ENCODE measurements around the gene ICA1. TPM values are rescaled to one million over a fixed set of nuclear protein-coding genes. Genes with fewer than 3 reads are reported as not detected.

The ICA1 gene
- polyA plus RNA-seq, 2 of the 4 experiments (the other 2 are of a cell fraction) = 0.66 to 2.0 TPM

DNA sequence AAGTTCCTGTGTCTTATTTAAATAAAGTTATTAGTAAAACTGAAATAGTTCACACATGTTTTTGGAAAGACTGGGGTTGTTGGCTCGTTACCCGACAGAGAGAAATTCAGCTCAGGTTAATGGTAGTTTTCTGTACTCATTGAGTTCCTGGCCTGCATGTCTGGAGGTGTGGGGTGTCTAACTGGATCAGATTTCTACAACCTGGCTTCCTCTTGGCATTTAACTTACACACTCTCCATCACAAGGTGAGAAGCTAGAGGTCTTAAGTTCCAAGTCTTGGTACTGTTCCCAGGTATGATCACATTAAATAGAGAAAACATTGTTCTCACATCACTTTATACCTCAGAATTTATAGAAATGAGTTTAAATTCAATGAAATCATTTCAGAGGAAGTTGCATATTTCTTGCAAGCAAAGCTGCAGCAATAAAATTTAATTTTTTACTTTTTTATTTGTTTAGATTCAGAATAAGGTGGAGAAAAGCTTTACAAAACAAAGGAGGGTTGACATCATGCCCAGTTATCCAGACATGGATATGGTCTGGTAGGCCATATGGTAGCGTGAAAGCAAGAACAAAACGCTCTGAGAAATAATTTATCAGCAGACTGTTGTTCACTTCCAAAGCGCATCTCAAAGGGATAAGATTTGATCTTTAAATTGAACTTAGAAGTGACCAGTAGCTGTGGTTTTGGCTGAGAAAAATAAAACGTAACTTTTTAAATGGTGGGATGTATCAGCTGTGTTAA is 172.8 kb downstream of the ICA1 start:
- Histone ChIP-seq H3K4me3 (no peak overlapping the region), H3K4me2 (no peak overlapping the region), H3K4me1 (no peaks in the 10 kb centered on the region), H3K27ac (no peak overlapping the region), H3K9me3 (no peaks in the 10 kb centered on the region)
- TF ChIP-seq, protein P1, sequence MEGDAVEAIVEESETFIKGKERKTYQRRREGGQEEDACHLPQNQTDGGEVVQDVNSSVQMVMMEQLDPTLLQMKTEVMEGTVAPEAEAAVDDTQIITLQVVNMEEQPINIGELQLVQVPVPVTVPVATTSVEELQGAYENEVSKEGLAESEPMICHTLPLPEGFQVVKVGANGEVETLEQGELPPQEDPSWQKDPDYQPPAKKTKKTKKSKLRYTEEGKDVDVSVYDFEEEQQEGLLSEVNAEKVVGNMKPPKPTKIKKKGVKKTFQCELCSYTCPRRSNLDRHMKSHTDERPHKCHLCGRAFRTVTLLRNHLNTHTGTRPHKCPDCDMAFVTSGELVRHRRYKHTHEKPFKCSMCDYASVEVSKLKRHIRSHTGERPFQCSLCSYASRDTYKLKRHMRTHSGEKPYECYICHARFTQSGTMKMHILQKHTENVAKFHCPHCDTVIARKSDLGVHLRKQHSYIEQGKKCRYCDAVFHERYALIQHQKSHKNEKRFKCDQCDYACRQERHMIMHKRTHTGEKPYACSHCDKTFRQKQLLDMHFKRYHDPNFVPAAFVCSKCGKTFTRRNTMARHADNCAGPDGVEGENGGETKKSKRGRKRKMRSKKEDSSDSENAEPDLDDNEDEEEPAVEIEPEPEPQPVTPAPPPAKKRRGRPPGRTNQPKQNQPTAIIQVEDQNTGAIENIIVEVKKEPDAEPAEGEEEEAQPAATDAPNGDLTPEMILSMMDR (IDR thresholded peaks at IDR 0.05) = no peak
- TF ChIP-seq, protein P2, sequence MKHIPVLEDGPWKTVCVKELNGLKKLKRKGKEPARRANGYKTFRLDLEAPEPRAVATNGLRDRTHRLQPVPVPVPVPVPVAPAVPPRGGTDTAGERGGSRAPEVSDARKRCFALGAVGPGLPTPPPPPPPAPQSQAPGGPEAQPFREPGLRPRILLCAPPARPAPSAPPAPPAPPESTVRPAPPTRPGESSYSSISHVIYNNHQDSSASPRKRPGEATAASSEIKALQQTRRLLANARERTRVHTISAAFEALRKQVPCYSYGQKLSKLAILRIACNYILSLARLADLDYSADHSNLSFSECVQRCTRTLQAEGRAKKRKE (CRISPR knock-in tag; IDR thresholded peaks at IDR 0.05; ENCODE audit: low read depth) = no peak
- TF ChIP-seq JUNB (IDR thresholded peaks at IDR 0.05) (no peak), NPAS2 (CRISPR knock-in tag; IDR thresholded peaks at IDR 0.05; ENCODE audit: borderline replicate concordance) (no peak), NFE2L2 (conservative IDR thresholded peaks at IDR 0.05; ENCODE audit: low read length) (no peak), FOSB (CRISPR knock-in tag; IDR thresholded peaks at IDR 0.05) (no peak), GATA3 (IDR thresholded peaks at IDR 0.05; ENCODE audit: borderline replicate concordance) (no peak), RAD21 (conservative IDR thresholded peaks at IDR 0.05 in 1 of 2, IDR thresholded peaks at IDR 0.05 in 1 of 2) (no peak), MYC (IDR thresholded peaks at IDR 0.05; ENCODE audit: borderline replicate concordance, low read length) (no peak), TP53 (CRISPR knock-in tag; IDR thresholded peaks at IDR 0.05) (no peak), ZFP36 (IDR thresholded peaks at IDR 0.05; ENCODE audit: borderline replicate concordance, partially characterized antibody) (no peak), CEBPB (IDR thresholded peaks at IDR 0.05) (no peak), CBX8 (IDR thresholded peaks at IDR 0.05) (no peak)
- TF ChIP-seq, protein P3, sequence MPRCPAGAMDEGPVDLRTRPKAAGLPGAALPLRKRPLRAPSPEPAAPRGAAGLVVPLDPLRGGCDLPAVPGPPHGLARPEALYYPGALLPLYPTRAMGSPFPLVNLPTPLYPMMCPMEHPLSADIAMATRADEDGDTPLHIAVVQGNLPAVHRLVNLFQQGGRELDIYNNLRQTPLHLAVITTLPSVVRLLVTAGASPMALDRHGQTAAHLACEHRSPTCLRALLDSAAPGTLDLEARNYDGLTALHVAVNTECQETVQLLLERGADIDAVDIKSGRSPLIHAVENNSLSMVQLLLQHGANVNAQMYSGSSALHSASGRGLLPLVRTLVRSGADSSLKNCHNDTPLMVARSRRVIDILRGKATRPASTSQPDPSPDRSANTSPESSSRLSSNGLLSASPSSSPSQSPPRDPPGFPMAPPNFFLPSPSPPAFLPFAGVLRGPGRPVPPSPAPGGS (IDR thresholded peaks at IDR 0.05) = no peak
- TF ChIP-seq, protein P4, sequence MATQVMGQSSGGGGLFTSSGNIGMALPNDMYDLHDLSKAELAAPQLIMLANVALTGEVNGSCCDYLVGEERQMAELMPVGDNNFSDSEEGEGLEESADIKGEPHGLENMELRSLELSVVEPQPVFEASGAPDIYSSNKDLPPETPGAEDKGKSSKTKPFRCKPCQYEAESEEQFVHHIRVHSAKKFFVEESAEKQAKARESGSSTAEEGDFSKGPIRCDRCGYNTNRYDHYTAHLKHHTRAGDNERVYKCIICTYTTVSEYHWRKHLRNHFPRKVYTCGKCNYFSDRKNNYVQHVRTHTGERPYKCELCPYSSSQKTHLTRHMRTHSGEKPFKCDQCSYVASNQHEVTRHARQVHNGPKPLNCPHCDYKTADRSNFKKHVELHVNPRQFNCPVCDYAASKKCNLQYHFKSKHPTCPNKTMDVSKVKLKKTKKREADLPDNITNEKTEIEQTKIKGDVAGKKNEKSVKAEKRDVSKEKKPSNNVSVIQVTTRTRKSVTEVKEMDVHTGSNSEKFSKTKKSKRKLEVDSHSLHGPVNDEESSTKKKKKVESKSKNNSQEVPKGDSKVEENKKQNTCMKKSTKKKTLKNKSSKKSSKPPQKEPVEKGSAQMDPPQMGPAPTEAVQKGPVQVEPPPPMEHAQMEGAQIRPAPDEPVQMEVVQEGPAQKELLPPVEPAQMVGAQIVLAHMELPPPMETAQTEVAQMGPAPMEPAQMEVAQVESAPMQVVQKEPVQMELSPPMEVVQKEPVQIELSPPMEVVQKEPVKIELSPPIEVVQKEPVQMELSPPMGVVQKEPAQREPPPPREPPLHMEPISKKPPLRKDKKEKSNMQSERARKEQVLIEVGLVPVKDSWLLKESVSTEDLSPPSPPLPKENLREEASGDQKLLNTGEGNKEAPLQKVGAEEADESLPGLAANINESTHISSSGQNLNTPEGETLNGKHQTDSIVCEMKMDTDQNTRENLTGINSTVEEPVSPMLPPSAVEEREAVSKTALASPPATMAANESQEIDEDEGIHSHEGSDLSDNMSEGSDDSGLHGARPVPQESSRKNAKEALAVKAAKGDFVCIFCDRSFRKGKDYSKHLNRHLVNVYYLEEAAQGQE (IDR thresholded peaks at IDR 0.05) = no peak
- ATAC-seq = no peak
- FAIRE-seq = no peak
- ChIA-PET POLR2A (no interaction called here), CTCF (interaction anchor here (2.0 kb wide), 1 partner anchor 14 kb away, joined by 10 read pairs; no protein-coding TSS in a partner anchor)
- WGBS (ENCODE audit: missing lambda C conversion rate) = 76% methylated on average over 6 of the region's 6 CpGs
- DNase-seq (ENCODE audit: low read depth in 1 of 2, low spot score in 1 of 2) = no peak

DNA sequence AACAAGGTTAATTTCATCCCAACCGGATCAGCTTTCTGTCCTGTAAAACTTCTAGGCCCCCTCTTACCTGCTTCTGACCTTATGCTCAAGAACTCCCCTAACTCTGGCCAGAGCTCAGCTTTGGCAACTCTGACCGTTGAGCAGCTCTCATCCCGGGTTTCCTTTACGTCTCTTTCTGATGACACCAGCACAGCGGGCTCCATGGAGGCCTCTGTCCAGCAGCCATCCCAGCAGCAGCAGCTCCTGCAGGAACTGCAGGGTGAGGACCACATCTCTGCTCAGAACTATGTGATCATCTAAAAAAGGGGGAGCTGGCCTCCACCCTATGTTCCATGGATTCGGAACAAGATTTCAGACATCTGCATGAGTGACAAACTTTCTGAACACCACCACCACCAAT is 175.7 kb downstream of the ICA1 start:
- no peak for DNase-seq (ENCODE audit: low read depth in 1 of 2, low spot score in 1 of 2)
- 77% methylated on average over 6 of the region's 6 CpGs for WGBS (ENCODE audit: missing lambda C conversion rate)
- H3K4me2 ChIP-seq = no peak overlapping the region
- POLR2A ChIA-PET = no interaction called here
- no peak for FAIRE-seq
- ATAC-seq = no peak
- CTCF ChIA-PET = interaction anchor here (0.7 to 1.2 kb wide), 2 partner anchors 9 to 37 kb away, joined by 3 to 5 read pairs; no protein-coding TSS in a partner anchor
- H3K27ac ChIP-seq = no peak overlapping the region
- H3K4me1 ChIP-seq = no peaks in the 10 kb centered on the region
- H3K4me3 ChIP-seq = no peak overlapping the region
- no peaks in the 10 kb centered on the region for H3K9me3 ChIP-seq
- TF ChIP-seq ZNF302 (CRISPR knock-in tag; IDR thresholded peaks at IDR 0.05) (no peak), JUN (IDR thresholded peaks at IDR 0.05) (no peak), SREBF2 (IDR thresholded peaks at IDR 0.05) (no peak), MAFK (IDR thresholded peaks at IDR 0.05; ENCODE audit: partially characterized antibody) (no peak), CEBPB (IDR thresholded peaks at IDR 0.05) (no peak), RARB (CRISPR knock-in tag; IDR thresholded peaks at IDR 0.05) (no peak), RCOR1 (IDR thresholded peaks at IDR 0.05; ENCODE audit: low read depth, low read length) (no peak), HEYL (CRISPR knock-in tag; IDR thresholded peaks at IDR 0.05) (no peak), POLR2A (IDR thresholded peaks at IDR 0.05; ENCODE audit: low read length) (no peak), FOXS1 (CRISPR knock-in tag; IDR thresholded peaks at IDR 0.05) (no peak), ESRRA (IDR thresholded peaks at IDR 0.05; ENCODE audit: borderline replicate concordance, low read length) (no peak), EP300 (IDR thresholded peaks at IDR 0.05) (no peak)
- TF ChIP-seq, protein P5, sequence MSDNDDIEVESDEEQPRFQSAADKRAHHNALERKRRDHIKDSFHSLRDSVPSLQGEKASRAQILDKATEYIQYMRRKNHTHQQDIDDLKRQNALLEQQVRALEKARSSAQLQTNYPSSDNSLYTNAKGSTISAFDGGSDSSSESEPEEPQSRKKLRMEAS (IDR thresholded peaks at IDR 0.05) = no peak
- TF ChIP-seq, protein P6, sequence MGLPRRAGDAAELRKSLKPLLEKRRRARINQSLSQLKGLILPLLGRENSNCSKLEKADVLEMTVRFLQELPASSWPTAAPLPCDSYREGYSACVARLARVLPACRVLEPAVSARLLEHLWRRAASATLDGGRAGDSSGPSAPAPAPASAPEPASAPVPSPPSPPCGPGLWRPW (IDR thresholded peaks at IDR 0.05) = no peak
- TF ChIP-seq, protein P7, sequence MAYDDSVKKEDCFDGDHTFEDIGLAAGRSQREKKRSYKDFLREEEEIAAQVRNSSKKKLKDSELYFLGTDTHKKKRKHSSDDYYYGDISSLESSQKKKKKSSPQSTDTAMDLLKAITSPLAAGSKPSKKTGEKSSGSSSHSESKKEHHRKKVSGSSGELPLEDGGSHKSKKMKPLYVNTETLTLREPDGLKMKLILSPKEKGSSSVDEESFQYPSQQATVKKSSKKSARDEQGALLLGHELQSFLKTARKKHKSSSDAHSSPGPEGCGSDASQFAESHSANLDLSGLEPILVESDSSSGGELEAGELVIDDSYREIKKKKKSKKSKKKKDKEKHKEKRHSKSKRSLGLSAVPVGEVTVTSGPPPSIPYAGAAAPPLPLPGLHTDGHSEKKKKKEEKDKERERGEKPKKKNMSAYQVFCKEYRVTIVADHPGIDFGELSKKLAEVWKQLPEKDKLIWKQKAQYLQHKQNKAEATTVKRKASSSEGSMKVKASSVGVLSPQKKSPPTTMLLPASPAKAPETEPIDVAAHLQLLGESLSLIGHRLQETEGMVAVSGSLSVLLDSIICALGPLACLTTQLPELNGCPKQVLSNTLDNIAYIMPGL (CRISPR knock-in tag; IDR thresholded peaks at IDR 0.05; ENCODE audit: borderline replicate concordance) = no peak
